GM21390 (cell line): Measurements from ENCODE around the gene SGTB.
A peak's percentile ranks its signal among the peaks of the same experiment; 100 is the strongest.
"Not testable (repeated sequence)": the region's sequence is repeated elsewhere in the genome, so short reads cannot be mapped to it uniquely, and the experiment has no call there.

Source experiments
- ATAC-seq: cut with Tn5 transposase; IDR thresholded peaks from one replicate; pipeline ENCODE4 v1.9.1; 2021; ENCODE audit not compliant: unreplicated experiment

Gene SGTB

DNA sequence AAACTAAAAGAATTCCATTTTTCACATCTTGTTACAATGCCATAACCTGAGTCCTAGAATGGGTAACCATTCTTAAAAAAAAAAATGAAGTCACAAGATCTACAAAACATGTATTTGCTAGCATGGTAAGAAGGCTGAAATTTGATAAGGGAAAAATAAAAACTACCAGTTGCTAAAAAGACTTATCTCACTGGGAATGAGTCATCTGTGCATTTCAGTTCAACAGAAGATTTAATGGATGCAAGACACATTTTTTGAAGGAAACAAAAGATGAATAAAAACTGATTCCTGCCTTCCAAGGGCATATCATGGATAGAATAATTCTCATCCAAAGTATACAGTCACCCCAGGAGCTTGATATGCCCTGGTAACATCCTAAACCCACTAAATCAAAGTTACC, 47.2 kb downstream of the SGTB start:
- no peak for ATAC-seq

GRCh38 chr5:65672796-65673195, 49.1 kb downstream of the SGTB start:
- no peak for ATAC-seq

DNA sequence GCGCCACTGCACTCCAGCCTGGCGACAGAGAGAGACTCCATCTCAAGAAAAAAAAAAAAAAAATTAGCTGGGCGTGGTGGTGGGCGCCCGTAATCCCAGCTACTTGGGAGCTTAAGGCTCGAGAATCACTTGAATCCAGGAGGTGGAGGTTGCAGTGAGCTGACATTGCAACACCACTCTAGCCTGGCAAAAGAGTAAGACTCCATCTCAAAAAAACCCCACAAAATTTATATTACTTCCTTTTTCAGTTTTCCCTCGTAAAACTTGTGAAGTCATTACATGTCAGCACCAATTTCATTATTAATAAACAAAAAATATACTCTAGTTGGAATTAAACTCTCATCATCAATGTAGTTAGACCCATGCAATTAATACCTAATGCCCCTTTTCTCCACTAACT, 53.2 kb downstream of the SGTB start:
- ATAC-seq = no peak

DNA sequence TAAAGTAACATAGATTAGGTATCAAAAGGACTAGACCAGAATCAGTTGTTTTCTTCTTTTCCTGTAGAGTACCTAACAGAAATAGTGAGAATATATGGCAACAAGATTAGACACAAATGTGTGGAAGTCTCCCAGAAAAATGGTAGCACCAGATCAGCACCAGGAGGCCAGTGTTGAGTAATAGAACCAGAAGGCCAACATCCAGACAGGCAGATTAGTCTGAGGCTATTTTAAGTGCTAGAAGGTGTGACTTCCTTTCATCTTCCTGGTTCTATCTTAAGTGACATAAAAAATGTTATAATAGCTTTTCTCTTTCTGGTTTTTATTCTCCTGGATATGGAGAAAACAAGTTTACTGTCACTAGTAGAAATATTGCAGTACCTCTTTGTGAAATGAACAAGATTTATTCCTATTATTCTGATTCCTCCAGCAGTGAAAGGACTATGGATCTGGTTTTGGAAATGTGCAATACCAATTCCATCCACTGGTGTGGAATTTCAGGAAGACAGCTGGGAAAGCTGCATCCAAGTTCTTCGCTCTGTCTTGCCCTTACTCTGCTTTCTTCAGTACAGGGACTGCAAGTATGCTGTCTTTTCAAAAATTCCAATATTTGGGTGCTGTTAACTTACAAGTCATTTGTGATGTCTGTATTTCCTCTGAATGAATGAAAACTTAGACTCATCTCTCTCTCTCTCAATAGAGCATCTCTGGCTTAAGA, 57.9 kb downstream of the SGTB start:
- ATAC-seq = no peak

DNA sequence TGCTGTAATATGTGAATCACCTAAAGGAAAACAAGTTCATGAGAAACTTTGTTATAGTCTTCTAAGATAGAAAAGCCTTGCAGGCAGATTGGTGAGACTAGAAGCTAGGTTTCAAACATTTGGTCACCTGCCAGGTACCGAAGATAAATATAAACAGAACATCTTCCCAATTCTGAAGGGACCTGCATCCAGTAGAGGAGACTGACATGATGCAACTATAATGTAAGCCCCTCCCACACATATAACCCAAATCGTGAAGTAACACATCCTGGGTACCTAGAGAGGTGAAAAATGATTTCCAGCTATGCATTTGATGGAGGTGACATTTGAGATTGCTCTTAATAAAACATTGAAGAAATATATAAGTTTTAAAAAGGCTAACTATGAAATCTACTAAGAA, 67.2 kb downstream of the SGTB start:
- no peak for ATAC-seq

- ATAC-seq = no peak
These were observed 70.8 kb downstream of the SGTB start for GRCh38 chr5:65651144-65651543.

DNA sequence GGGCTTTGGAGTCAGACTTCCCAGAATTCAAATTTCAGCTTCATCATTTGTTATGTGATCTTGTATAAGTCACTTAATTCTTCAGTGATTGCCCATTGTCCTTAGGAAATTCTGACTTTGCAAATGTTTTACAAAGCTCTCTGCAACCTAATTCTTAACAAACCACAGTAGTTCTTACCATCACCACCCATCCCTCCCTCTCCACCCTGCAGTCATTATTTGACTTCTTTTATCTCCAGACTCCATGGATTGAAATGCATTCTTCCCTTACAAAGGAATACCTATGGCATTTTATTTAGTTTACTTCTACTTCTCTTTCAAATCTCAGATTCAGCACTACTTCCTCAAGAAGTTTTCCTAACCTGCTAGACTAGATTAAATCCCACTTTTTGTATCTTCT, 74.0 kb downstream of the SGTB start:
- no peak for ATAC-seq

GRCh38 chr5:65646938-65647337, 75.0 kb downstream of the SGTB start:
- ATAC-seq = no peak

GRCh38 chr5:65640240-65640639, 81.7 kb downstream of the SGTB start:
- no peak for ATAC-seq

DNA sequence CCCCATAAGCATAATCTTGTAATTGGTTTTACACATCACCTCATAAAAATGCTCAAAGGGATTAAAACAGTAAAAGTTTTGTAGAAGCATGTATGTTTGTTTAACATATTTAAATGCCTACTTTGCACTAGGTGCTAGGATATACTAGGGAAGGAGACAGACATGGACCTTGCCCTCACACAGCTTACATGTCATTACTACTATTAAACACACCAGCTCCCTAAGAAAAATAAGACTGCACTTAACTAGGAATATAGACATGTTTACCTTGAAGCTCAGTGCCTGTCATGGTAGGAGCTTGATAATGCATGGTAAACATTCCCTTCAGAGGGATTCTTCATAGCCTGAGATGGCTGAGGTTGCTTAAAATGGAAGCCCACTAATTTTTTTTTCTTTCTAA, 90.9 kb downstream of the SGTB start:
- ATAC-seq = no peak

GRCh38 chr5:65625743-65626142, 96.2 kb downstream of the SGTB start:
- no peak for ATAC-seq

- ATAC-seq = peak; percentile 73
These were observed 97.0 kb downstream of the SGTB start, which contains the start of the genes SHLD3 and TRAPPC13 for GRCh38 chr5:65624571-65625555. Gene SHLD3, plus strand, starts transcription at chr5:65625027. Its CDS starts 4,561 bp downstream, at chr5:65629588. Gene TRAPPC13, plus strand, starts transcription at chr5:65625027. Its CDS starts 34 bp downstream, at chr5:65625061.

- peak; percentile 95 for ATAC-seq
These were observed 97.8 kb downstream of the SGTB start, which contains the start of gene TRIM23 for GRCh38 chr5:65624025-65624570. Gene TRIM23, minus strand, starts transcription at chr5:65624333. Its CDS starts 59 bp downstream, at chr5:65624274.

- ATAC-seq = no peak
These were observed 98.4 kb downstream of the SGTB start for GRCh38 chr5:65623482-65623881.

GRCh38 chr5:65621961-65622360, 99.9 kb downstream of the SGTB start:
- not testable (repeated sequence) for ATAC-seq

DNA sequence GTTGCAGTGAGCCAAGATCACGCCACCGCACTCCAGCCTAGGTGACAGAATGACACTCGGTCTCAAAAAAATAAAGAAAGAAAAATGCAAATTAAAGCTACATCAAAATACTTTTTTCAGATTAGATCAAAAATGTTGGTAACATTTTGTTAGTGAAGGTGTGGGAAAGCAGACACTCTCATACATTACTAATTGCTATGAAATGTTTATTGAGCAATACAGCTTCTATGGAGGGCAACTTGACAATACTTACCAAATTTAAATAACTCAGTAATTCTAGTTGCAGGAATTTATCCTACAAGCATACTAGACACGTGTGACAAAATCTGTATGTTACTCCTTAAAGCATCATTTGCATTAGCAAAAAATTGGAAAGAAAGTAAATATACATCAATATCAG, 101.9 kb downstream of the SGTB start:
- no peak for ATAC-seq
